ENCODE data around the gene EXD3.
"Not testable (repeated sequence)": the region's sequence is repeated elsewhere in the genome, so short reads cannot be mapped to it uniquely, and the experiment has no call there.

Gene EXD3

DNA sequence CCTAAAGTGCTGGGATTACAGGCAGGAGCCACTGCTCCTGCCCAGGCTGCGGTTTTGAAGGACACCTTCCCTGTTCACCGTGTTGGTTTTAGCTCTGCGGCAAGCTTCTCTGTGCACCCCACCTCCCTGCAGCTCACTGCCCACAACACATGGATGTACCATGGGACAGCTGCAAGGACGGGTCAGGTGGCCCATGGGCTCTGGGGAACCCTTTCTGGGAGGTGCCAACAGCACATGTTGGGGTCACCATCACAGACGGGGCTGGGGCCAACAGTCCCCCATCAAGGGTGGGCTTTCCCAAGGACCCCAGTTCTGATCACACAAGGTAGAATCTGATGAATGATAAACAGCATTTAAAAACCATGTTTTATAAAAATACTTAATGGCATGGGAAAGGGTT is 7.5 kb downstream of the EXD3 start:
- no peak for DNase-seq (ENCODE audit: extremely low read depth in 1 of 2, low read depth in 1 of 2)

DNA sequence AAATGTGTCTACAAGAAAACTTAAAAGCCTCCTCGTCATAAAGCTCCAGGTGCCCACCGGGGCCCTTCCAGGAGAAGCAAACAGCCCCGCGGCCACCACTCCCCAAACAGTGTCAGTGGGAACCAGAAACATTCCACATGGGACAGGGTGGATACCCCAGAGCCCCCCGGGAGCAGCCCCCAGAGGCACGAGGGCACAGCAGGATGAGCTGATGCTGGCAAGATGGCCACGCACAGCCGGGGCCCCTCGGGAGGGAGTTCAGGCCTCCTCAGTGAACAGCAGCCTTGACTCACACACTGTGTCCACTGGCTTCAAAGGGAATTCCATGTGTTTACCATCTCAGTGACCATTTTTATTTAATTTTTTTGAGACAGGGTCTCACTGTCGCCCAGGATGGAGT is 10.5 kb downstream of the EXD3 start:
- no peak for DNase-seq (ENCODE audit: extremely low read depth in 1 of 2, low read depth in 1 of 2)

DNA sequence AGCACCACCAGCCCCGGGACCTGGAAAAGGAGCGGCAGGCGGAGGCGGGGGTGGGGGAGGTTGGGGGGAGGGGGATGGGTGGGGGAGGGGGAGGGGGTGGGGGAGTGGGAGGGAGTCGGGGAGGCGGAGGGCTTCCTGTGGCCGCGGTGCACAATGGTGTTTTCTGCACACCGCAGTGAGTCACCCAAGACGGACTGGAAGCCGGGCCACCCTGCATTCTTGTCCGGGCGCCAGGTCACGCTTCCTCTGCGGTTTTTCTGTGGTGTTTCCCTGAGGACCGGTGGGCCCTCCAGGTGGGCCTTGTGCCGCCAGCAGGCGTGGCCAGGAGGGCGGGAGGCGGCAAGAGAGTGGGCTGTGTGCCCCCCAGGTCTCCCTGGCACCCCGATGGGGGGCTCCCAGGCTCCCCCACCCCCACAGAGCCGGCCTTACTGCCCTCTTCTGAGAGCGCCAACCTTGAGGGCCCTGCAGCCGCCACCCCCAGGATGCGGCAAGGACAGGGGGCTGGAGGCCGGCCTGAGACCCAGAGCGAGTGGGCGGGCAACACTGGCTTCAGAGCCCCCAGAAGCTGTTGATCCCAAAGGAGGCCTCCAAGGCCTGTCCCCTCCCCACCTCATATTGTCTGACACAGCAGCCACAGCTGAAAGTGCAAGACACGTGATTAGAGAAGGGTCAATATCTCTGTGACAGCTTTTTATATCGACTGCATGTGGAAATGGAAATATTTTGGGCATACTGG is 11.1 kb downstream of the EXD3 start:
- peak in 1 of 2 donors; percentile 16 for DNase-seq (ENCODE audit: extremely low read depth in 1 of 2, low read depth in 1 of 2)

DNA sequence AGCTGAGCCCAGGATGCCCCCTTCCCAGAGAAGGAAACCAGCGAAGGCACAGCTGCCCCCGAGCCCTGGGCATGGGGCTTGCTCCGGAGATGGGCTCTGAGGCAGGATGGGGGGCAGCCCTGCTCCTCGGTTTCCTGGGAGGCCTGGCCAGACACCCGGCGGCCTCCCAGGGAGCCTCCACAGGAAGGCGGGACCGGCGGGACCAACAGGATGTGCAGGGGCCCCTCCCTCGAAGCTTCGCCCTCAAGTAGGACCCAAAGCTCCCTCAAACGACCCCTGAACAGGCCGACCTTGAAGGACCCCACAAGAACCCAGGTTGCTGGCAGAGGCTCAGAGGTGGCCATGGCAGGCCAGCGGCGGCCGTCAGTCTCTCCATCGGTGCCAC is 11.7 kb downstream of the EXD3 start:
- no peak for DNase-seq (ENCODE audit: extremely low read depth in 1 of 2, low read depth in 1 of 2)

DNA sequence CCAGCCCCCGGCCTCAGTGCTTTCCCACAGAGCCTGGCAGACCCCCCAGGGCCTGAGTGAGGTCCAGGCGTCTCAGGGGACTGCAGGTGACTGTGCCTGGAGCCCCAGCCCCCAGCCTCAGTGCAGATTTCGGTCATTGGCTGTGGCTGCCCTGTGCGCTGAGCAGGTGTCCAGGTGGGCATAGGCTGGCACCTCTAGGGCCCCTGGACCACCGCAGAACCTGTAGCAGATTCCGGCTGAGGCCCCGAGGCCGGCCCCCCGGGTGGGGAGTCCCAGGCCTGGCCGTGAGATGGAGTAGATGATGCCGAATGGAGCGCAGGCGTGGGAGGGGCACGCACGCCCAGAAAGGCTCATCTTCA is 12.1 kb downstream of the EXD3 start:
- DNase-seq (ENCODE audit: extremely low read depth in 1 of 2, low read depth in 1 of 2), result no peak

DNA sequence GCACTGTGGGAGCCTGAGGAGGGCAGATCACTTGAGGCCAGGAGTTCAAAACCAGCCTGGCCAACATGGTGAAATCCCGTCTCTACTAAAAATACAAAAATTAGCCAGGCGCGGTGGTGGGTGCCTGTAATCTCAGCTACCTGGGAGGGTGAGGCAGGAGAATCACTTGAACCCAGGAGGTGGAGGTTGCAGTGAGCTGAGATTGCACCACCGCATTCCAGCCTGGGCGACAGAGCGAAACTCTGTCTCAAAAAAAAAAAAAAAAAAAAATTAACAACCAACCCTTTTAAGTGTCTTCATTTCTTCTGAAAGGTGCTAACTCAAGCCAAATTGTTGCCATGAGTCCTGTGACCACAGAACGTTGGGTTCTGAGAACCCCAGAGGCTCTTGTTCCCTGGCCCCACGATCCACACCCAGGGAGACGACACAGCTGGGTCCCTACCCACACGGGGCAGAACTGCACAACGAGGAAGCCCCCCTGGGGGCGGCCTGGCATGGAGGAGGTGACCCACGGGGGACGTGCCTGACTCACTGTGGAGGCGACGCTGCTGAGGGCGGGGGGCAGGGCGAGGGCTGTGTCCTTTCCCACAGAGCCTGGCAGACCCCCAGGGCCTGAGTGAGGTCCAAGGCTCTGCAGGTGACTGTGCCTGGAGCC is 12.6 kb downstream of the EXD3 start:
- DNase-seq (ENCODE audit: extremely low read depth in 1 of 2, low read depth in 1 of 2), result not testable (repeated sequence)

DNA sequence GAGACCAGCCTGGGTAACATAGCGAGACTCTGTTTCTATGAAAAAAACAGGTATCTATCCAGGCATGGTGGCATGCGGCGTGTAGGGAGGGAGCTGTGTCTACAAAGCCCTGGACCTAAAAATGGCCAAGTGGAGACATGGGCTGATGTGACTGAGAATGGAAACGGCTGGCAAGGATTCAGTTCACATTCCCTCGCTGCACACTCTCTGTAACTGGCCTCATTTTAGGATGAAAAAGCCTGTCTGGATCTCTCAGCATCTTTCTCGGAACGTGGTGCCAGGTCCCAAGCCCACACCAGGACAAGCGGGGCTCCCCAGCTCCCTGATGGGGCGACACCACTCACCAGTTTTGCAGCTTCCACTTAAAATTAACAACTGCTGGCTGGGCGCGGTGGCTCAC is 13.4 kb downstream of the EXD3 start:
- no peak for DNase-seq (ENCODE audit: extremely low read depth in 1 of 2, low read depth in 1 of 2)

DNA sequence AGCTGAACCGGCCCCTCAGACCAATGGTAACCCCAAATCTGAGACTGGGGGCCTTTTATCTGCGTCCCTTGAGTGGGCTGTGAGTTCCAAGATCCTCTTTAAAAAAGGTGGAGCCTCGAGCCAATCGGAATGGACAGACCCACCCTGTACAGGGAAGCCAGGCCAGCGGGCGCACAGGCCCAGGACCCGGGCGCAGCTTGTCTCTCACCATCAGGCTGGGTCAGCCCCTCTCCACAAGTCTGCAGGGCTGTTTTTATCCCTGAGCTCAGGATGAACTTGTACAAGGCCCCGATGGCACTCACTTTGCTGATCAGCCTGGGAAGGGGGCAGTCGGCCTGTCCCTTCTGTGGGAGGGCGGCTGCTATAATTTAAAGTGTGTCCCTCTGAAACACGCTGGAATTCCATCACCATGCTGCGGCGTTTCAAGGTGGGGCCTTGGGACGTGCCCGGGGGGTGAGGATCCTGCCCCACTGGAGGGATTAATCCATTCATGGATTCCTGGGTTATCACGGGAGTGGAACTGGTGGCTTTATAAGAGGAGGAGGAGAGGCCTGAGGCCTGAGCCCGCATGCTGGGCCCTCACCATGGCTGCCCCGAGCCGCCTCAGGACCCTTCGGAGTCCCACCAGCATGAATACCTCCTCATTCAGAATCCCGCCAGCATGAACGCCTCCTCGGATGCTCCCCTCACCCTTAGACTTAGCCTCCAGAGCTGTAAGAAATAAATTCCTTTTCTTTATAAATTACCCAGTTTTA is 14.1 kb downstream of the EXD3 start:
- DNase-seq (ENCODE audit: extremely low read depth in 1 of 2, low read depth in 1 of 2), result no peak

DNA sequence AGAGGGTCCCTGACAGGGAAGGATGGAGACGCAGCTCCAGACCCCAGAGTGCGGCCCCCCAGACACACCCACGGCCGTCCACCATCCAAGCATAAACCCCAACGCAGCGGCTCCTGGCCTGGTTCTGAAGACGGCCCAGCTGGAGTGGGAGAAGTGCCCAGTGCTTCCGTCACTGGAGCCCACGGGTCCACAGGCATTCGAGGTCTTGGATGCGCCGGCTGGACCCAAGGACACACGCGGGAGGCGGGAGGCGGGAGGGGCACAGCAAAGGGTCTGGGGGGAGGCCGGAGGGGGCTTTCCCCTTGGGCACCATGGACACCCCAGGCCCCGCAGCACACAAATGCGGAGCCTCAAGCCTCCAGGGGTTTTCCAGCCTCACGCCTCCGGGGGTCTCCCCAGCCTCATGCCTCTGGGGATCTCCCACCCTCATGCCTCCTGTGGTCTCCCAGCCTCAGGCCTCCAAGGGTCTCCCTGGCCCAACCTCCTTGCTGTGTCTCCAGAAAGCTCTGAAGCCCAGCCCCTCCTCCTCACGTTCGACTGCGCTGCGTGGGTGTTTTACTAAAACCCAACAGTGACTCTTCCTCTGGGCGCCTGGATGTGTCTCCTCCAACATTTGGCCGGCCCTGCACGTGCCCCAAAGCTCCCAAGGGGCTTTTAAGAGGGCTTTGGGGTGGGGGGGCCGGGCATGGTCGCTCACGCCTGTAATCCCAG is 15.2 kb downstream of the EXD3 start:
- no peak for DNase-seq (ENCODE audit: extremely low read depth in 1 of 2, low read depth in 1 of 2)

DNA sequence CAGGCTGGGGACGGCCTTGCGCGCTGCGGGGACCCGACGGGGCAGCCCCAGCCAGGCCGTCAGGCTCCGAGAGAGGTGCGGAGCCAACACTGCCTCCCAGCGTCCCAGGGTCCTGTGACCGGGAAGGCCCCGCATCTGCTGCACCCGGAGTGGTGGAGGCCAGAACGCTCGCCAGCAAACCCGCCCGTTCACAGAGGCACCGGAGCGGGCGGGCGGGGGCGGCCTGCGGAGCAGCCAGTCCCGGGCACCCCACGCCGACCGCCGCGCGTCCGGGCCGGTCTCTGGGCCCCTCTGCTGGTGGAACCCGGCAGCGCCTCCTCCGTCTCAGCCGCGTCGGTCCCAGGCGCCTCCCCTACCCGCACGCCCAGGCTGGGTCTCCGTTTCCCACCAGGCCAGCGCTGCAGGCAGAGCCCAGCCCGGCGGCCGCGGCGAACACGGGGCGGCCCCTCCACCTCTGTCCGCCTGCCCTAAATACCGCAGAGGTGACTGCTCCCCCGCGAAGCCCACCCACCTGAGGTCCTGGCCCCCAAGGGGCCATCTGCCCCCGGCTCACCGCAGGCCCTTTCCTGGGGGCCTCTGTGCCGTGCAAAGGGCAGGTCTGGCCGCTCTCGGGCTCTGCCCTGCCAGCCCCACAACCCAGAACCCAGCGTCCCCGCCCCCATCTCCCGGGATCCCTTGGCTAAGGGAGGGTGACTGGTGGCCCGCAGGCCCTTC is 15.9 kb downstream of the EXD3 start:
- DNase-seq (ENCODE audit: extremely low read depth in 1 of 2, low read depth in 1 of 2), result peak; percentile 14 to 38

DNA sequence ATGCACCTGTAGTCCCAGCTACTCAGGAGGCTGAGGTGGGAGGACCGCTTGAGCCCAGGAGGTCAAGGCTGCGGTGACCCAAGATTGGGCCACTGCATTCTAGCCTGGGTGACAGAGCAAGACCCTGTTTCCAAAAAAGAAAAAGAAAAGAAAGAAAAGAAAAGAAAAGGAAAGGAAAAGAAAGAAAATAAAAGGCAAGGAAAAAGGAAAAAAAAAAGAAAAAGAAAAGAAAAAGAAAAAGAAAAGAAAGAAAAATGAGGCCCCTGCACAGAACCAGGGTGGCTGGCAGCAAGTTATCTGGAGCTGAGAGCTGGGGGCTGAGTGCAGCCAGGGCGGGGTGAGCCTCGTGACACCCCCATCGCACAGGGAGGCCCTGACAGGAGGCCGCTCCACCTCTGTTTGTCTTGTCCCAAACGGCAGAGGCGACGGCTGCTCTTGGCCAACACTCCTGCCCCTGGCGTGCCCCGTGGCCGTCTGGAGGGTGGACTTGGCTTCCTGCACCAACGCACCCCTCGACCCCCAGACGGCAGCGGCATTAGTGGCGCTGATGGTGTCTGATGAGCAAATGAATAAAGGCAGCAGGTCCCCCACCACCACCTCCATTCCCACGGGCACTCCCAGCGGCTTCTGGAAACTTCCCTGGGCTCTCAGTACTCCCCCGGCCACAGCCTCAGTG is 16.7 kb downstream of the EXD3 start:
- DNase-seq (ENCODE audit: extremely low read depth in 1 of 2, low read depth in 1 of 2), result no peak

DNA sequence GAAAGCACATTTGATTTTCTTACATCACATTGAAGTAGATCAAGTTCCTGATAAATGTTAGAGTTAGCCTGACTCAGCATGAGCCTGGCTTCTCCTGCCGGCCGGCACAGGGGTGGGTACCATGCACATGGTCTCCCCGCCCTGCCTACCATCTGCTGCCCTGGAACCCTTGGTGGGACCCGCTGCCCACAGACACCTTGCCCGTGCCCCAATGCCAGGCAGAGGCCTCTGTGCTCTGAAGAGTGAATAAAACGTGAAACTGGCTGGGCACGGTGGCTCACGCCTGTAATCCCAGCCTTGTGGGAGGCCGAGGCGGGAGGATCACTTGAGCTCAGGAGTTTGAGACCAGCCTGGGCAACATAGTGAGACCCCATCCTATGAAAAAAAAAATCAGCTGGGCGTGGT is 17.3 kb downstream of the EXD3 start:
- no peak for DNase-seq (ENCODE audit: extremely low read depth in 1 of 2, low read depth in 1 of 2)

DNA sequence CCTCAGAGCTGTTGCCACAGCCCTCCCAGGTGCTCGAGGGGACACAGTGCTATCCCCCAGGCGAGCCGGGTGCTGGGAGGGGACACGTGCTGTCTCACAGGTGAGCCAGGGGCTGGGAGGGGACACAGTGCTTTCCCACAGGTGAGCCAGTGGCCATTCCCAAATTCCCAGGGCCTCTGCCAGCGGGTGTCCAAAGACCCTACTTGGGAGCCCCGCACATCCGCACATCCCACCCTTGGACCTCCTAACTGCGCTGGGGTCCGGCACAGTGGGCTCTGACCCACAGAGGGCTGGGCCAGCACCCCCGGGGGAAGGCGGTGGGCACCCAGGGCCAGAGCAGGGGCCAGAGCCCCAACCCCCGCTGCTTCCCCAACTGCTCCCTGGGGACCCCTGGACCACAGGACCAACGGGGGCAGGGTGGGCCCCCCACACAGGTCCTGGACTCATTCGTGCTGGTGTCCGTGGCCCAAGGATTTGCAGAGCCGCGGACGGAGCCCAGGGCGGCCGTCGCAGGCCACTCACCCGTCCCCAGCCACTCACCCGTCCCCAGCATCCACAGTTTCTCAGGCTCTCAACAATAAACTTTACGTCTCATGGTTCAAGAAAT is 17.9 kb downstream of the EXD3 start:
- DNase-seq (ENCODE audit: extremely low read depth in 1 of 2, low read depth in 1 of 2), result no peak

DNA sequence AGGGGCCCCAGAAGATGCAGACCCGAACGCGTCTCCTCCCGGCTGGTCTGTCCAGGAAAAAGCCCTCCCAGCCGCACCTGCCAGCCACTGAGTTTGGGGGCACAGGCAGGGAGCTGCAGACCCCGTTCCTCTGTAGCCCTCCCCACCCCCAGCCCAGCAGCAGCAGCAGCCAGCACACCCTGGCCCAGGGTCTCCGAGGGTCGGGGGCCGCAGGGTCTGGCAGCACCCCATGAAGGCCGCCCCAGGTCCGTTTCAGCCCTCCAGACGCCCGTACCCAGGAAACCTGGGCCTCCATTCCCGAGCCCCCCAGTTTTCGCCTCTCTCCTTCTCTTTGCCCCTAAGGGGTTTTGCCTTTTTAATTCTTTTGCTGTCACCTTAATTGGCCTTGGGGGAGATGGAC is 19.7 kb downstream of the EXD3 start:
- no peak for DNase-seq (ENCODE audit: extremely low read depth in 1 of 2, low read depth in 1 of 2)

DNA sequence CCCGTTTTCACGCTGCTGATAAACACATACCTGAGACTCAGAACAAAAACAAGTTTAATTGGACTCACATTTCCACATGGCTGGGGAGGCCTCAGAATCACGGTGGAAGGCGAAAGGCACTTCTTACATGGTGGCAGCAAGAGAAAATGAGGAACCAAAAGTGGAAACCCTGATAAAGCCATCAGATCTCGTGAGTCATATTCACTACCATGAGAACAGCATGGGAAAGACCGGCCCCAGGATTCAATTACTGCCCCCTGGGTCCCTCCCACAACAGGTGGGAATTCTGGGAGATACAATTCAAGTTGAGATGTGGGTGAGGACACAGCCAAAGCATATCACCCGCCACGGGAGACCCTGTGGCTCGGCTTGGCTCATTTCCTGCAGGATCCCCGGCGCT is 20.2 kb downstream of the EXD3 start:
- no peak for DNase-seq (ENCODE audit: extremely low read depth in 1 of 2, low read depth in 1 of 2)

DNA sequence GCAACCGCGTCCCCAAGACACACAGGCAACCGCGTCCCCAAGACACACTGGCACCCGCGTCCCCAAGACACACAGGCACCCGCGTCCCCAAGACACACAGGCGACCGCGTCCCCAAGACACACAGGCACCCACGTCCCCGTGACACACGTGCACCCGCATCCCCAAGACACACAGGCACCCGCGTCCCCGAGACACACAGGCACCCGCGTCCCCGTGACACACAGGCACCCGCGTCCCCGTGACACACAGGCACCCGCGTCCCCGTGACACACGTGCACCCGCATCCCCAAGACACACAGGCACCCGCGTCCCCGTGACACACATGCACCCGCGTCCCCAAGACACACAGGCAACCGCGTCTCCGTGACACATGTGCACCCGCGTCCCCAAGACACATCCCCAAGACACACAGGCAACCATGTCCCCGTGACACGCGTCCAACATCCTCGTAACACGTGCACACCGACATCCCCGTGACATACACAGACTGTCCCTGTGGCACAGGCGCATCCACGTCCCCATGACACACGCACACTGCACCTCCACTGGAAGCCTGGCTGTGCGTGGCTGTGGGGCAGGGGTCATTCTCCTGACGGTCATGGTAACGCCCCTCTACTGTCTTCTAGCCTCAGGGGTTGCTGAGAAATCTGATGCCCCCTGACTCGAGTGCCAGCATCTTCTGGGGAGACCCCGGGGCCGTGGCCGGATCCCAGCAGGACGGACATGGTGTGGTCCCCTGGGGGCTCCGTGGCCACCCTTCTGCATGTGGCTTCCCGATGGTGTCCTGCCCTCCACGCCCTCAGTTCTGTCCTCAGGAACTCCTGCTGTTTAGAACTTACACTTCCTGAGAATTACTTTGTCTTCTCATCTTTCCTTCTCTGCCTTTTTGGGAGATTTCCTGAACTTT is 24.1 kb downstream of the EXD3 start:
- DNase-seq (ENCODE audit: extremely low read depth in 1 of 2, low read depth in 1 of 2), result no peak

DNA sequence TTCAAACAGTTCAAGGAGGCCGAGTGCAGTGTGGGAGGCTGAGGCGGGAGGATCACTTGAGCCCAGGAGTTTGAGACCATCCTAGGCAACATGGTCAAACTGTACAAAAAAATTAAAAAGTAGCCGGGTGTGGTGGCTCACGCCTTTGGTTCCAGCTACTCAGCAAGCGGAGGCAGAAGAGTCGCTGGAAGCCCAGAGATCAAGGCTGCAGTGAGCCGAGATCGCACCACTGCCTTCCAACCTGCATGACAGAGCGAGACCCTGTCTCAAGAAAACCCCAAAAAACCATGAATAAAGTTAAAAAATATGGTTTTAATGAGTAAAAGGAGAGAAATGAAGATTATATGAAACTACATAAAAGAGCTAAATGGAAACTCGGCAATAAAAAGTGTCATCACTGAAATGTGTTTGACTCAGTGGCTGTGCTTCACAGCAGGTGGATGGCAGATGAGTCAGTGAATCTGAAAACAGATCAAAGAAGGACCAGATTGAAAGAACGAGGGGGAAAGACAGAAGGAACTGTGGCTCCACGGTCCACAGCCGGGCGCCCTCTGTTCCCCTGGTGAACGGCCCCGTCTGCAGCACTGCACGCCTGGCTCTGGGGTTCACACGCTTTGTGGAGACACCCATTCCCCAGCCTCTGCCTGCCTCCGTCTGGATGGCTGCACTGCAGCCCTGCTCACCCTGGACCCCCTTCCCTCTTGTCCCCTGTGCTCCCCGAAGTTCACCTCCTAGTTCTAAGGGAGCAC is 25.1 kb downstream of the EXD3 start:
- DNase-seq (ENCODE audit: extremely low read depth in 1 of 2, low read depth in 1 of 2), result no peak

Measured in activated CD8-positive, alpha-beta memory T cell treated with anti-CD3 and anti-CD28 coated beads for 1 hour (primary cell).